ENCODE results near the gene ZNF280C. TPM values are rescaled to one million over a fixed set of nuclear protein-coding genes. Genes with fewer than 3 reads are reported as not detected.
"Not testable (repeated sequence)": the region's sequence is repeated elsewhere in the genome, so short reads cannot be mapped to it uniquely, and the experiment has no call there.

The ZNF280C gene
- total and polyA plus RNA-seq, 11 donors = 0.67 to 2.6 (median 1.7) TPM

DNA sequence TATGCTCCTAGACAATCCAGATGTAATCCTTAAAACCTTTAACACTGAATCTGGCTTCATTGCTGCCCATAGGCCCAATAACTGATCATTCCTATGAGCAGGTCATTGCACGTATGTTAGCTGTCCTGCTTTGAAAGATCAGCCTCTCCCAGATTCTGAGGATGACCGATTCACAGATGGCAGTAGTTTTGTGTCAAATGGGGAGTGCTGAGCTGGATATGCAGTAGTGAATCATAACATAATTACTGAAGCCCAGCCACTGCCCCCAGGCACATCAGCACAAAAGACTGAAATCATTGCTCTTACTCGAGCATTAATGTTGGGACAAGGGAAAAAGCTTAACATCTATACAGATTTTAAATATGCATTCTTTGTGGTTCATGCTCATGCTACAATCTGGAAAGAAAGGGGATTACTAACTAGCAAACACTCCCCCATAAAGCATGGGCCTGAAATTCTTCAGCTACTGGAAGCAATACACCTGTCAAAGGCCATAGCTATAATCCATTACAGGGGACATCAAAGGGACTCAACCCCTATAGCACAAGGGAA is 16.4 kb upstream of the ZNF280C start:
- no peak for TF ChIP-seq POLR2A (IDR thresholded peaks at IDR 0.05)
- TF ChIP-seq, protein P1, sequence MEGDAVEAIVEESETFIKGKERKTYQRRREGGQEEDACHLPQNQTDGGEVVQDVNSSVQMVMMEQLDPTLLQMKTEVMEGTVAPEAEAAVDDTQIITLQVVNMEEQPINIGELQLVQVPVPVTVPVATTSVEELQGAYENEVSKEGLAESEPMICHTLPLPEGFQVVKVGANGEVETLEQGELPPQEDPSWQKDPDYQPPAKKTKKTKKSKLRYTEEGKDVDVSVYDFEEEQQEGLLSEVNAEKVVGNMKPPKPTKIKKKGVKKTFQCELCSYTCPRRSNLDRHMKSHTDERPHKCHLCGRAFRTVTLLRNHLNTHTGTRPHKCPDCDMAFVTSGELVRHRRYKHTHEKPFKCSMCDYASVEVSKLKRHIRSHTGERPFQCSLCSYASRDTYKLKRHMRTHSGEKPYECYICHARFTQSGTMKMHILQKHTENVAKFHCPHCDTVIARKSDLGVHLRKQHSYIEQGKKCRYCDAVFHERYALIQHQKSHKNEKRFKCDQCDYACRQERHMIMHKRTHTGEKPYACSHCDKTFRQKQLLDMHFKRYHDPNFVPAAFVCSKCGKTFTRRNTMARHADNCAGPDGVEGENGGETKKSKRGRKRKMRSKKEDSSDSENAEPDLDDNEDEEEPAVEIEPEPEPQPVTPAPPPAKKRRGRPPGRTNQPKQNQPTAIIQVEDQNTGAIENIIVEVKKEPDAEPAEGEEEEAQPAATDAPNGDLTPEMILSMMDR (IDR thresholded peaks at IDR 0.05) = no peak
- H3K27ac ChIP-seq = no peak overlapping the region
- no peaks in the 10 kb centered on the region for H3K9me3 ChIP-seq
- WGBS, 4 donors = 81 to 93% (median 92%) methylated on average over 2 to 3 of the region's 3 CpGs
- intact Hi-C loops (cut with DNase I) = no loop called here
- H3K4me3 ChIP-seq = no peak overlapping the region
- no peaks in the 10 kb centered on the region for H3K36me3 ChIP-seq
- DNase-seq (no peak), ATAC-seq (no peak)
- H3K27me3 ChIP-seq = peaks cover 0 to 2% (median 0%) of the 10 kb centered on the region in 9 donors
- H3K4me1 ChIP-seq = no peaks in the 10 kb centered on the region

- H3K4me1 ChIP-seq = no peaks in the 10 kb centered on the region
- ATAC-seq (no peak), DNase-seq (no peak)
- TF ChIP-seq, protein P1 (IDR thresholded peaks at IDR 0.05) = no peak
- TF ChIP-seq POLR2A (IDR thresholded peaks at IDR 0.05) = no peak
- H3K27ac ChIP-seq = no peak overlapping the region
- no peaks in the 10 kb centered on the region for H3K9me3 ChIP-seq
- 61 to 89% (median 81%) methylated on average over 3 of the region's 3 CpGs for WGBS, 4 donors
- intact Hi-C loops (cut with DNase I) = no loop called here
- no peaks in the 10 kb centered on the region for H3K36me3 ChIP-seq
- no peak overlapping the region for H3K4me3 ChIP-seq
- H3K27me3 ChIP-seq = peaks cover 0 to 2% (median 0%) of the 10 kb centered on the region in 9 donors
Observed at GRCh38 chrX:130282151-130282550, 13.5 kb upstream of the ZNF280C start.

- WGBS, 4 donors = 46 to 57% (median 50%) methylated on average over 3 of the region's 3 CpGs
- no peak overlapping the region for H3K27ac ChIP-seq
- no peak overlapping the region for H3K4me3 ChIP-seq
- DNase-seq = no peak
- H3K4me1 ChIP-seq = no peaks in the 10 kb centered on the region
- ATAC-seq = no peak
- TF ChIP-seq, protein P1 (IDR thresholded peaks at IDR 0.05) = no peak
- H3K9me3 ChIP-seq = no peaks in the 10 kb centered on the region
- peaks cover 0 to 2% (median 0%) of the 10 kb centered on the region in 9 donors for H3K27me3 ChIP-seq
- H3K36me3 ChIP-seq = no peaks in the 10 kb centered on the region
- intact Hi-C loops (cut with DNase I) = no loop called here
Observed at GRCh38 chrX:130280901-130281300, 12.2 kb upstream of the ZNF280C start.

DNA sequence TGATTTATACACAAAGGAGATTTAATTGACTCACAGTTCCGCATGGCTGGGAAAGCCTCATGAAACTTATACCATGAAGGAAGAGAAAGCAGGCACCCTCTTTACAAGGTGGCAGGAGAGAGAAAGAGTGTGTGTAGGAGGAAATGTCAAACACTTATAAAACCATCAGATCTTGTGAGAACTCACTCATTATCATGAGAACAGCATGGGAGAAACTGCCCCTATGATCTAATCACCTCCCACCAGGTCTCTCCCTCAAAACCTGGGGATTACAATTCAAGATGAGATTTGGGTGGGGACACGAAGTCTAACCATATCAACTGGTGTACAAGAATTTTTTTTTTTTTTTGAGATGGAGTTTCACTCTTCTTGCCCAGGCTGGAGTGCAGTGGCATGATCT is 3.6 kb upstream of the ZNF280C start:
- H3K27me3 ChIP-seq; H3K27ac ChIP-seq; H3K4me1 ChIP-seq; DNase-seq; intact Hi-C loops (cut with DNase I); H3K36me3 ChIP-seq; H3K4me3 ChIP-seq; H3K9me3 ChIP-seq; ATAC-seq: not testable (repeated sequence)
- 70 to 92% (median 89%) methylated on average over 2 of the region's 2 CpGs for WGBS, 4 donors

- 91 to 98% (median 94%) methylated on average over 12 of the region's 12 CpGs for WGBS, 4 donors
- not testable (repeated sequence) for H3K9me3 ChIP-seq, H3K27ac ChIP-seq, H3K4me3 ChIP-seq, DNase-seq, H3K27me3 ChIP-seq, ATAC-seq, H3K4me1 ChIP-seq, H3K36me3 ChIP-seq
- intact Hi-C loops (cut with DNase I) = loop anchor here in 1 of 10 donors (5.0 kb wide), 1 partner anchor 73 kb away; no protein-coding TSS in a partner anchor
Observed at GRCh38 chrX:130269391-130269790, 692 bp upstream of the ZNF280C start.

Data from heart left ventricle (tissue), 16 donors.